Measurements from ENCODE around the gene SIL1.
"Not testable (repeated sequence)": the region's sequence is repeated elsewhere in the genome, so short reads cannot be mapped to it uniquely, and the experiment has no call there.

The SIL1 gene

DNA sequence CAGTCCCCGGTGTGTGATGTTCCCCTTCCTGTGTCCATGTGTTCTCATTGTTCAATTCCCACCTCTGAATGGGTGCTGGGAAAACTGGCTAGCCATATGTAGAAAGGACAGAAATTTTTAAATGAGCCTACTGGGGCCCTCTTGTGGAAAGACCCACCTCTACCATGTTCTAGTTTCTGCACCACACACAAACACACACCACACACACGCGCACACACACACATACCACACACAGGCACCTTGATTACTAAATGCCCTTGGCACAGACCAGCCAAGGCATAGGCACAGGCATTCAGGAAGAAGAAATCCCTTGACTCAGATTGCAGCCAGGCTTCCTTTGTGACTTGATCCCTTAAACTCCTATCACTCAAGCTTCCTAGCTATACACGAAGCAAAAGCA is 60.5 kb downstream of the SIL1 start:
- DNase-seq = peak; percentile 5 to 11

DNA sequence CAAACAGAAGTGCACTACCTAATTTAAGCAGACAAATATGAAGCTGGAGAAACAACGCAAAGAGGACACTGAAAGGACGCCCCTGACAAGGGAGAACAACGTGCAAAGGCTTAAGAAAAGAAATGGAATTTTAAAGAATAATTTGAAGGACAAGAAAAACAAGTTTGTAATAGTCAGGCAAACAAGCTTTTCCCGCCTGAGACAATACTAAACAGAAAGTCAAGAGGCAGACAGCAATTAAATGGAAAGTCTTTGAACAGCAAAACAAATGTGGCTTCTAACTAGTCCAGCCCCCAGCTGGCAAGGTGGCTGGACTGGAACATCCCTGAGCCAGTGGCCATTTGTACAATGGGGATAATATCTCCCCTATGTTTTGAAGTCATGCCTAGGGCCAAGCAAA is 63.3 kb downstream of the SIL1 start:
- DNase-seq = no peak

DNA sequence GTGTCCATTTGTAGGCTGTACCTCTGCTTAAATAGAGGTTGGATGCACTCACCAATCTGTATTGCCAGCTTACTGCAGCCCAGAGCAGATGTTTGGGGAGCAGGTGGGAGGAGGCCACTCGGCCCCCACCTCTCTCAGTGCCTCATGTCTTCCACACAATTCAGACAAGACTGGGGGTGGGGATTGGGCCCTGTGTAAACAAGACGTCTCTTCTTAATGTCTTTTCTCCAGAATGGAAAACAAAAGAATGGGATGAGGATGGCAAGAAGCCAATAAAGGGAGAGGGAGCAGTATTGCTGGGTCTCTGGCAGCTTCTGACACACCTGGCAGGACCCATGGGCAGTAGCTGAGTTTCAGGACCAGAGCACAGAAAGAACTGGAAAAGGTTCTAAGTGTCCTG is 64.9 kb downstream of the SIL1 start:
- no peak for DNase-seq

DNA sequence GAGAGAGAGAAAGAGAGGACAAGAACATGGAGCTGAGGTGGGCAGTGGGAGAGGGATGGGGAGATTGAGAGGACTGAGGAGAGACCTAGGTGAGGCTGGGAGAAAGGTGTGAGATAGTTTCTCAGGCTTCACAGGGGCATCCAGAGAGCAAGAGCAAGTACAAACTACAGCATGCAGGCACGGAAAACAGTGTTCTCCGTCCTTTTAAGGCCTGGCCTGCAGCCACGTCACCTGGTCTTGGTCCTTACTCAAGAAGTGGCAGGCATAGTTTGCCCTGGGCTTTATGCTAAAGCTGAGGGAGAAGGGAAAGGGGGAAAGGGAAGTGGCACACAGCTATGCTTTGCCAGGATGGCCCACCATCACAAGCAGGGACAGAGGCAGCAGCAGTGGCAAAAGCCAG is 65.7 kb downstream of the SIL1 start:
- DNase-seq = no peak

DNA sequence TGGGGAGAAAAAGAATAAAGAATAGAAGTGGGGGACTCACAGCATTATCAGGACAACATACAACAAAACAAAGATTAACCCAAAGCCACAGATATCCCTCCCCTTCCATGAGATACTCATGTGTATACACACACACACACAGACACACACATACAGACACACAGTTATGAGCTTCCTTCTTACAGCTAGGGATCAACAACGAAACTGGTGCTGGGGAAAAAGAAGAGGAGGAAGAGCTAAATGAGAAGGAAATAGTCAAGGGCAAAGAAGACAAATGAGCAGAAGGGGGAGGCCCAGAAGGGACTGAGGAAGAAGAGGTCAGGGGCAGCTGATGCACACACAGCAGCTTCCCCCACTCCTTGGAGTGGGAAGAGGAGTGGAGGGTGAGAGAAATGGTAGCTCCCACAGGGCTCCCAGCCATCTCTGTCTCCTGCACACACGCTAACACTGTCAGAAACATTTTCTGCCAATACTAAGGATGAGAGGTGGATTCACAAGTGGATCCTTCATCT is 66.2 kb downstream of the SIL1 start:
- DNase-seq = no peak

DNA sequence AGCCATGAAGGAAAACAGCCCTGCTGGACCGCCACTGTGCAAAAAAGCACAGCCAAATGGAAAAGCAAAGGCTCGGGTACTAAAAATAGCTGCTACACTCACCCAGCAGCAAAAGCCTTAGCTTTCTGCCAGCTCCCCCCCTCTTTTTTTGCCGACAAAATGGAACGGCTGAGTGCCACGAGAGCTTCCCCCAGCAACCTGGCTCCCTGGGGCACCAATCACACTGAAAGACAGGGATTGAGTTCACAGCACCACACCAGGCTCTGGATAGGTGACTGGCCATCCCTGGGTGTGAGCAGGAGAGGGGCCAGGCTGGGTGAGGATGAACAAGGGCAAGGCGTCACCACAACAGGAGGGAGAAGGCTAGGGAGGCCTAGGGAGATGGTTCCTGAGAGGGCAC is 66.7 kb downstream of the SIL1 start:
- no peak for DNase-seq

DNA sequence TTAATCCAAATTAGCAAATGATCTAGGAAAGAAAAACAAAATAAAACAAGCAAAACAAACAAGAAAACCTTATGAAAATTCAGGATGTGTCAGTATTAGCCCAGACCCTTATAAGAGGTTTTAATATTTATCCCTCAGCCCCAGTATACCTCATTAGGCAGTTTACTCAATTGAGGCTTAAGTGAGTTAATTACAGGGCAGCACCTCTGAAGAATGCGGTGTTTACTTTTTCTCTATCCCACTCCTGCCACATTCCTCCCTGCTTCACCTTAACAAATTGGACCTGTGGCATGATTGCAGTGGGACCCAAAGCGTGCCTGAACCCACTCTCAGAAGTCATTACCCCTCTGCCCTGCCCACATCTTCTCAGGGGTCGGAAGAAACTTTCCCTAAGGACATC is 67.1 kb downstream of the SIL1 start:
- DNase-seq = no peak

DNA sequence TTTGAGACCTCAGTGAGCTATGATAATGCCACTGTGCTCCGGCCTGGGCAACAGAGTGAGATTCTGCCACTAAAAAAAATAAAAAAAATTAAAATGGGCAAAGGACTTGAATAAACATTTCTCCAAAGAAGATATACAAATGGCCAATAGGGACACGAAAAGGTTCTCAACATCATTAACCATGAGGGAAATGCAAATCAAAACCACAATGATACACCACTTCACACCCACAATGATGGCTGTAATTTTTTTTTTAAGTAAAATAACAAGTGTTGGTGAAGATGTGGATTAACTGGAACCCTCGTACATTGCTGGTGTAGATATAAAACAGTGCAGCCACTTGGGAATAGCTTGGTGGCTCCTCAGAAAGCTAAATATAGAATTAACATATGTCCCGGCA is 68.0 kb downstream of the SIL1 start:
- no peak for DNase-seq

DNA sequence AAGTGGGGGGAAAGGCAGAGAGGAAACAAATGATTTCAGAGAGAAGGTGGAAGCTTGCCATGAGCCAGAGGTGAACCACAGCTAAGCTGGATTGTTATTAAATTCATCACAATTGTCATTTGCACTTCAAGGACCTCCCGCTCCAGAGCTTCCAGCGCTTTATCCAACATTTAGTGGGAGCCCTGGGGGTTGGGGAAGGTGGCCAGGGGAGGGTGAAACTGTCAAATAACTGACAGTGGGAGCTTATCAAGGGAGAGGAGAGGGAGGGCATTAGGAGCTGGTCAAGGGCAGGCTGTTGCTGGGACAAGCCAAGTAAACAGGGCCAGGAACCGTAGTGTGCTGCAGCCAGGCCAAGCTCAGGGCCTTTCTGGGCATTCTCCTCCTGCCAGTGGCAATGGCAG is 71.5 kb downstream of the SIL1 start:
- no peak for DNase-seq

DNA sequence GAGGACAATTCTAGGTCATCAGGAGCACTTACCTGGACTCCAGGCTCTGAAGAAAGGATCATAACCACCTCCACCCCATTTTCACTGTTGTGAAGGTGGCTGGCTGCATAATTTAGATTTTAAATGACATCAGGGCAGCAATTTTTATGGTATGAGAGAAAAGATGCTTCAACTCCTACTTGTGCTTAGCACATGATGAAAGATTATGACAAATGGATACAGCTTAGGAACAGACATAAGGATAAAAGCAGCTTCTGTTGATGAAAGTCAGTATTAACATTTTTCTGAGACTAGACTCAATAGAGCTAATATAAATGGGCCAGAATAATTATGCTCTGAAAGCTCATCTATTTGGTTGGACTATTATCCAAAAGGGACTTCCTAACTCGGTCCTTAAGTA is 72.2 kb downstream of the SIL1 start:
- DNase-seq = no peak

DNA sequence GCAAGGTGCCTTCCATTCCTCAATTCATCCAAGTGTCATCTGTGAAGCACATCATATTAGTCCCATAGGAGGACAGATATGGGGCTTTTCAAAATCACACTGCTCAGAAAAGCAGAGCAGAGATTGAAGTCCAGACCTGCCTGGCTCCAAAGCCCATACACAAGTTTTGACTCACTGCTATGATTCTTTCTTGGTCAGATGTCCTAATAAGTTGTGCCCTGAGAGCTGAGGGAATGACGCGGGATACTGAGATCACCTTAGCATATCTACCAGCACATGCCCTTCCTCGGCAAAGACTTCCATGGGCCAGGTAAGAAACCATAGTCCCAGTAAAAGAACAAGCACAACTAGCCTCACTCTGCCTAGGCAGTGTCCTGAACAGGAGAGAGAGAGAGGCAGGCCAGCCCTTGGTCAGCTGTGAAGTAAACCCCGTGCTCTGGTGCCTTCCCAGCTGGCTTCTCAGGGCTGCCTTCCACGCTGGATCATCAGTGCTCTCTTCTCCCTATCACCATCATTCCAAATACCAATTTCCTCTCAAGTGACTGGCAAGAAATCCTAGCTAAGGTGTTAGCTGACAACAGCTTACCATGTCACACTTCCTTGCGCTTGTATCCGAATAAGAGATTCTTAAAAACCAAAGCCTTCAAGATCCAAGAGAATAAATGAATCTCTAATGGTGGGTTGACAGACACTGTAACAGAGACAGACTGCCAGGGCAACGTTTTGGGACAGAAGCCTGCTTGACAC is 73.2 kb downstream of the SIL1 start:
- DNase-seq = no peak

DNA sequence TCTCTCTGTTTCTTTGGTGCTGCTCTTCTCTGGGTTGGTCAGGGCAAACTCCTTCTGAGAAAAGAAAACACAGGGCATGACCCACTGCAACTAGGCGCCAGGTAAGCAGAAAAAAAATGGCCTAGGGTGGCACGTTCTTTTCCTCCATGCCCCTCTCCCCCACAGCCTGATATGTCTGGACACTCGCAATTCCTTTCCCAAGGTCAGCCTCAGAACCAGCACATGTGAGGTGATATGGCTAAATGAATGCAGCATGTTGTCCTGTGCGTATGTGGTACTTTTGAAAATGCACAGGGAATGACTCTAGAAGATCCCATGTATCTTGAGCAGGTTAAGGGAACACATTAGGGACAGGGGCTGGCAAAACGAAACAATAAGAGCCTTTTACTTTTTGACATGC is 77.0 kb downstream of the SIL1 start:
- DNase-seq = no peak

DNA sequence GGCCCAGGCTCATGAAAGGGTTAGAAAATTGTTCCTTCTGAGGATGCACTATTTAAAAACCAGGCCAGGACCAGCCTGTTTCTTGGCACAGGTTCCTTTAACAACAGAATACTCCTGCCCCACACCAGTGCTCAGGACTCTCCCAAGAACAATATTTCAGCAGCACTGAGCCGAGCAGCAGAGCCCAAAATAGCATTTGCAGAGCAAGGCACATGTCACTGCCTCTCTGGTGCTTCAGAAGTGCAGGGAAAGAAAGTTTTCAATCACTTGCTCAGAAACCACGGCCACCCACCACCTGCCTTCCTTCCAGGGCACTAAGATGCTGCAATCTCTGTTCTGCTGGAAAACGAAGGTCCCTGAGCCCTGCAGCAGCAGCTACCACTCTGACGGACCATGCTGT is 77.6 kb downstream of the SIL1 start:
- no peak for DNase-seq

DNA sequence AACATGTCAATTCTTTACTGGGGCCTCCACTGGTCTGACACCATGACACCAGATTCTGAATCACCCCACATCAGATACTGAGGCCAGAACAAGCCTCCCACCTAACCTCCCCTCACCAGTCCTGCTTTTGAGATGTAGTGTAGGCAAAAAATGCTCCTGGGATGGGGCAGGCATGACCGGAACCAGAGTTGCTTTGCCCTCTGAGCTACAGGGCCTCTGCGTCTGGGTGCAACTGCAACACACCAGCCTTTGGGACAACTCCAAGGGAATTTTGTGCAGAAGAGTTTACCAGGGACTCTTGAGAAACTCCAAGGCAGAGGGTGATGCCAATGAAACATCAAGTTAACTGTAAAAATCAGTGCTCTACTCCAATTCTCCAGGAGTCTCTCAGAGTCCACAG is 79.4 kb downstream of the SIL1 start:
- no peak for DNase-seq

DNA sequence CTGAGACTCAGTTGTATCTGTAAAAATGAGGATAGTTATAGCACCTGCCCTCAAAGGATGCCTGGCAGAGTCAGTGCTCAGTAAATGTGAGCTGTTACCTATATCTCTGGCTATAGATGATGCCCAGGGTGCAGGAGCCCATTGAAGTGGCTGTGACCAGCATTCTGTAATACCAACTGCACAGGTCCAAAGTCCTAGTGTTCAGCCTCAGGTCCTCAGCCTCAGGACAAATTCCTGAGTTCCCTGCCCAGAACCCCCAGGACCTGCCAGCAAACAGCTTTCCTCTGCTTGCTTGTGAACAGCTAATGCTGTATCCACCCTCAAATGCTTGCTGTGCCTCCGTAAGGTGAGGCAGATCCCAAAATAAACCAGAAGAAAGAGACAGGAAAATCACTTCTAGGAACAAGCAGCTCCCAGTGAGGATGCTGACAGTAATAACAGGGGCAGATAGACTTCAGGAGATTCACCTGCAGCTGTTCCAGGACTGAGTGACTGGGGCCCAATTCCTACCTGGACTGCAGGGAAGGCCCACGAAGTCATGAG is 80.8 kb downstream of the SIL1 start:
- no peak for DNase-seq

DNA sequence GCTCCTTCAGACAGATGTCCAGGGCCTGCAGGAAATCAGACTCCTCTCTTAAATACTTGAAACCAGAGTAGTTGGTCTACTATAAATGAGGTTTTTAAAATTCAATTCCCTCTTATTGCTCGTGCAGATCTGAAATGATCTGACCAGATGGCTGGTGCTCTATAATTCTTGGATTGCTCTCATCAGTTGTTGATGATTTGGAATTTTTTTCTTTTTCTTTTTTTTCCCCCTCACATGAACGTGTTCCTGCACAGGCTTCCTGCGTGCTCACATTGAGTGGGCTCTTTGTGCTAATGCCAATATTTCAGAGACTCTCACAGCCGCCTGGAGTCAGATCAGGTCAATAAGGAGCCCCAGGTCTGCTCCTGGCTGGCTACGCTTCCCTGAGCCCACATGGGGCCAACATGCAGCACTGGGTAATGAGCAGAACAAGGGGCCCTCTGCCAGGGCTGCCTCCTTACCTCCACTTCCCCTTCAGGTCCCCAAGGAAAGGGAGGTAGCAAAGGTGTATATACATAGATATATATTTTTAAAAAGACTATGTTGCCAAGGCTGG is 82.0 kb downstream of the SIL1 start:
- DNase-seq = no peak

DNA sequence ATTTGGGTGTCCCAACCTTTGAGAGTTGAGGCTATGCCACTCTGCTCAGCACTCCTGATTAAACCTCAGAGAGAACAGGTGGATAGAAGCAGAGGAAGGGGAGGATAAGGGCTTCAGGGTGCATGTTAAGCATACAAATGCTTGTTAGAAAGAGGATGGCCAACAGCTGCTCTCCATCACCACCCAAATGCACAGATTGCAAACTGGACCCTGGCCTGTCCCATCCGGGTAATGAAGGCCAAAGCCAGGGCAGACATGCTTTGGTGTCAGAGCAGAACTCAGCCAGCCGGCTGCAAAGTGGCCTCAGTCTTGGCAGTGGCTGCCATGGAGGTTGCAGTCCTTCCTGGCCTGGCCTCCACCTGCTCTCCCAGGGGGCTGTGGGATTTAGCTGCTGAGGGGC is 84.3 kb downstream of the SIL1 start:
- no peak for DNase-seq

DNA sequence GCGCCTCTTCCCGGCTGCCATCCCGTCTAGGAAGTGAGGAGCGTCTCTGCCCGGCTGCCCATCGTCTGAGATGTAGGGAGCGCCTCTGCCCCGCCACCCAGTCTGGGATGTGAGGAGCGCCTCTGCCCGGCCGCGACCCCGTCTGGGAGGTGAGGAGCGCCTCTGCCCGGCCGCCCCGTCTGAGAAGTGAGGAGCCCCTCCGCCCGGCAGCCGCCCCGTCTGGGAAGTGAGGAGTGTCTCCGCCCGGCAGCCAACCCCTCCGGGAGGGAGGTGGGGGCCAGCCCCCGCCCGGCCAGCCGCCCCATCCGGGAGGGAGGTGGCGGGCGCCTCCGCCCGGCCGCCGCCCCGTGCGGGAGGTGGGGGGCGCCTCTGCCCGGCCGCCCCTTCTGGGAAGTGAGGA is 85.8 kb downstream of the SIL1 start:
- DNase-seq = not testable (repeated sequence)

DNA sequence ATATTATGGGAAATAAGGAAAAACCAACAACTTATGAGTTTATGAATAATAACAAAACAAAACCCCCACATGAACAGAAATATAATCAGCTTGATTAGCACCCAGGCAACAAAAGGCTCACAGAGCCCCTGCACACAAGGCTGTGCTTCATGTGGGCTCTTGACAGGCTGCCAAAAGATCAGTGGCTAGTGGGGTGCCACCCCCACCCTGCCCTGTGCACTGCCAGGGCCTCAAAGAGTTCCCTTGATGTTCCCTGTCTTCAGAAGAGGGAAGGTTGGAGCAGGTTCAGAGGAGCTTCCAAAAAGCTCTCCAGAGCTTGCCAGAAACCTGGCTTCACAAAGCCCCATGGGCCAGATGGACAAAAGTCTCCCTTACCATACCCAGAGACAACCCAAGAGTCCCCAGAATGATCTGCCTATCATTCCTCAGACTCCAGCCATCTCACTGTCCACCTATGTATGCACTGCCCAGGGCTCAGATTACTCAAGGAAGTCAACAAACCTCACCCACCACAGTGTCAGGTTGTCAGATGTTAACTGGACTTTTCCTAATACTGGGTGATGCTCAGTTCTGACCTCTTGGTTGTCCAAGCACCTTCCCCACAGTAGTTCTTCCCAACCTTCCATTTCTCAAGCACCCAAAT is 87.5 kb downstream of the SIL1 start:
- no peak for DNase-seq

DNA sequence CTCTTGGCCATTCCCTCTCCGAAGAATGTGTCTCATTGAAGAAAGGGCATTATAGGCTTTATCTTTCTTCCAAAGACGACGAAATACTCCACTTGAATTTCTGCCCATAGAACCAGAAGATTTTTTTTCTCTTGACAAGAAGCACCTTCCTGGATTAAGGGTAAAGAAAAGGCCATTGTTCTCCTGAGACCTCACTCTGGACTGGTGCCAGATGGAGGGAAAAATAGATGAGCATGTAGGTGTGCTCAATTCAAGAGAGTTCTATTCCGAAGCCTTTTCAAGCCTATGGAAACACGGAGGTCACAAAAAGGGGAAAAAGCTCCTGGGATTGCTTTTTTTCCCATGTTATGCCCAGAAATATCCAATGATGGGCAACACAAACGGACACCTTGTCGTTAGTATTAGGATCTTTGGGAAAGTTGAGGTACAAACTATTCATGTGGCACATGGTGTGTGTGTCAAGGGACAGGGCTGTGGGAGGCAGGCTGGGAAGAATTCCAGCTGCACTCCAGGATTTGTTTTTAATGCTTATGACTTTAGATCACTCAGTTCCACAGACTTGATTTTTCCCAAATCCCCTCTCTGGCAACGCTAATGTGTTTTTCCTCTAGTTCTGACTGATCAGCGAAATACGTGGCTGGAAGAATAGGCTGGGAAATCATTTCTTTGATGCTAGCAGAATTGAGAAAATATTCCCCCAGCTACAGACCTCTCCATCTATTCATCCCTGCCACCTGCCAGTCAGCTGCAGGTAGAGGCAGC is 89.9 kb downstream of the SIL1 start:
- no peak for DNase-seq

DNA sequence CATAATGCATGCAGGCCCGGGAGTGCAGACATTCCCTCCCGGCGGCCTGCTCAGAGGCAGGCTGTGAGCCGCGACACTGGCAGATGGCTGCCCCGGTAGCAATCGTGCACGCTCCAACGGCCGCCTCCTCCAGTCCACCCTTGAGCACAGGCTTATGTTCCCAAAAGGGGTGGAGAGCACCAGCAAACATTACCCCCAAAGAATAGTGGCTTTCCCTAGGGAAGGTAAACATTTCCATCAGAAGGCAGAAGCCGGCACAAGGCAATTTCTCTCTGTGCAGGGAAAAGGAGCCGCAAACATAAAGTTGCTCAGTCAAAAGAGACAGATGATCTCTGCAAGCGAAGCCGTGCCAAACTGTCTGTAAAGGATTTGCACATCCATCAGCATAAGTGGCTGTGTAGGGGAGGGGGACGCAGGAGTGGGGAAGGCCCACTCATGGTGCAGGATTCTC is 92.5 kb downstream of the SIL1 start:
- DNase-seq = no peak

DNA sequence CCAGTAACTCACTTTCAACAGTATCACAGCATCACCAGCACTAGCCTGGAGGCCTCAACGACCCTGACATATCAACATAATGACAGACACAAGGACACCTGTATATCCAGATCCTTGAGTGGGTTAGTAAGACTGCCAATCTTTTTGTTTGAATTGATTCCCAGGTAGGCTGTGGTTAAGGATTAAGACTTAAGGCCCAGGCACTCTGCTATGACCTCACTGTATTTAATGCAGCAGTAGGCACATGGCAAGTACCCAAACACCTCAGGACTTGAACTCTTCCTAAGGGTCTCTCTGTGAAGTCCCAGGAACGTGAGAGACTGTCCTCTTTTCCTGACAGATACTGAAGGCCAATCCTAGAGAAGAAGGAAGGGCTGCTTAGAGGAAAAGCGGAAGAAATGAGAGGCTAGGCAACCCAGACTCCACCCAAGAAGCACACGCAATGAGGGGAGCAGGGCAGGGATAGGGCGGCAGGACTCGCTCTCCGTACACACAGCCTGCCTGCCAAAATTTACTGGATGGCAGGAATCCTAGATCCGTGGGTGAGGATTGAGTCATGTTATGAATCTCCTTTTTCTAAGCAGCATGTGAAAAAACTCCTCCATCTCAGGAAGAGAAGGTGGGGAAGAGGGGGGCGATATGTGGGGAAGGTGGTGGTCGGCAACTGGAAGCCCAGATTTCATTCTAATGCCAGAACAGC is 93.4 kb downstream of the SIL1 start:
- no peak for DNase-seq

DNA sequence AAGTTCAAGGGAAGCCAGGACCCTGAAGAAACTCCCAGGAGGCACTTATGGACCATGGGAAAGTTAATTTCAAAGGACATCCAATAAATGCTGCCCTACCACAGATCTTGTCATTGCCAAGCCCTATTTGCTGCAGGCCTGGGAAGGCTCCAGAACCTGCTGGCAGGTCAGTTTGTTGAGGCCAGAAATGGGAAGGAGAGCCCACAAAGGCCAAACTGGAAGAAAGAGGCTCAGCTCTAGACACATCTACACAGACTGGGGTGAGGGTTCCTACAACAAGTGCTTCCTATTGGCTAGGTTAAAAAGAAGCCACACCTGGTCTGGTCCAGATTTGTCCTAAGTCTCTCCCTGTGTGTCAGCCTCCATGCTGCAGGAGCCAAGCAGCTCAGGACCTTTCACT is 94.4 kb downstream of the SIL1 start:
- DNase-seq = no peak

All from AML-193 (cell line).